GM19397 (cell line): Measurements from ENCODE around the gene SPOCK2.
"Not testable (repeated sequence)": the region's sequence is repeated elsewhere in the genome, so short reads cannot be mapped to it uniquely, and the experiment has no call there.

Experiments
- ATAC-seq: cut with Tn5 transposase; IDR thresholded peaks from one replicate; pipeline ENCODE4 v1.9.1; 2021; ENCODE audit warnings: mild to moderate bottlenecking, moderate library complexity; ENCODE audit not compliant: unreplicated experiment

SPOCK2 gene

DNA sequence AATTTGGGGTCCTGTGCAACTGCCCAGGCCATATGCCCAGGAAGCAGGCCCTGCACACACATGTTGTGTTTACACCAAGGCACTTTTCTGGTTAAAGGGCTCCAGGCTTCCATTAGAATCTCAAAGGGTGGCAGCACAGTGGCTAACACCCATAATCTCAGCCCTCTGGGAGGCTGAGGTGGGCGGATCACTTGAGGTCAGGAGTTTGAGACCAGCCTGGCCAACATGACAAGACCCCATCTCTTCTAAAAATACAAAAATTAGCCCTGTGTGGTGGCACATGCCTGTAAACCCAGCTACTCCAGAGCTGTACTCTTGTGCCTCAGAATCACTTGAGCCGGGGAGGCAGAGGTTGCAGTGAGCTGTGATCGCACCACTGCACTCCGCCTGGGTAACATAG, 53.6 kb downstream of the SPOCK2 start:
- no peak for ATAC-seq

DNA sequence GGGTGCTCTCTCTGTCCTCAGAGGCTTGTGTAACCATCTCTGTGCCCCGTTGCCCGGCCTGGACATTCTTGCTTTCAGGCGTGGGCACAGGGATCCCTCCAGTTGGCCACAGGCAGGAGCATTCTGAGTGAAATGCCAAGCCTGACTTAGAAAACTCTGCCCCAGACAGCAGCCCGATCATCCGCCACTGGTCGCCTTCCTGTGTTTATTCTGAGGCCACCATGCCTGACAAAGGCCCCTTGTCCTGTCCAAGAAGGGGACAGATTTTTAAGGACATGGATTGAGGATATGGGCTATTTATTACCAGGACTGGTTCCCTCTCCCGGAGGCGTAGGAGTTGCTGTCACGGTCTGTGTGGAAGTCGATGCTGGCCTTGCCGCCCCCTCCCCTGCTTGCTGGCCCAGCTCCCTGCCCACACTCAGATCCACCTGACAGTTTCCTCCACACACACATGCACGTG, 54.3 kb downstream of the SPOCK2 start:
- ATAC-seq: no peak

DNA sequence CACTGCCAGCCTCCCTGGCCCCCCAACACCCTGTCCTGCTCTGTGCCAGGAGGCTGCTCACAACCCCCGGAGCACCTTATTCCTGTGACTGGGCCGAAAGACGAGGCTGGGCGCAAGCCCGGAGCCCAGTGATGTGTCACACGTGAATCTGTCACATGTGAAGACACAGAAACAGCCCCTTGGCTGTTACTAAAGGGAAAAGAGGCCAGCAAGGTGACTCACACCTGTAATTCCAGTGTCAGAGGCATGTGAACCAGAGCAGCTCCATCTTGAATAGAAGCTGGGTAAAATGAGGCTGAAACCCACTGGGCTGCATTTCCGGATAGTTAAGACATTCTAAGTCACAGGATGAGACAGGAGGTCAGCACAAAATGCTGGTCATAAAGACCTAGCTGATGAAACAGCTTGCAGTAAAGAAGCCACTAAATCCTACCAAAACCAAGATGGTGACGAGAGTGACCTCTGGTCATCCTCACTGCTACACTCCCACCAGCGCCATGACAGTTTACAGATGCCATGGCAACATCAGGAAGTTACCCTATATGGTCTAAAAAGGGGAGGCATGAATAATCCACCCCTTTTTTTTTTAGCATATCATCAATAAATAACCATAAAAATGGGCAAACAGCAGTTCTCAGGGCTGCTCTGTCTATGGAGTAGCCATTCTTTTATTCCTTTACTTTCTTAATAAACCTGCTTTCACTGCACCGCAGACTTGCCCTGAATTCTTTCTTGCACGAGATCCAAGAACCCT, 55.8 kb downstream of the SPOCK2 start:
- ATAC-seq: not testable (repeated sequence)

DNA sequence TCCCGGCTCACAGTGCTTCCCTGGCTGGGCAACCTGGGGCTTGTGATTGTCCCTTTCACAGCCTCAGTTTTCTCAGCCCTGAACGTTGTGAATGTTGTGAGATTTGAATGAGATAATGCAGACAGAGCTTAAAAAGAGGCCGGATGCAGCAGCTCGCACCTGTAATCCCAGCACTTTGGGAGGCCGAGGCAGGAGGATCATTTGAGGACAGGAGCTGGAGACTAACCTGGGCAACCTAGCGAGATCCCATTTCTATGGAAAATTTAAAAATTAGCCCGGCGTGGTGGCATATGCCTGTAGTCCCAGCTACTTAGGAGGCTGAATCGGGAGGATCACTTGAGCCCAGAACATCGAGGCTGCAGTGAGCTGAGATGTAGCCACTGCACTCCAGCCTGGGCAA, 56.6 kb downstream of the SPOCK2 start:
- ATAC-seq: no peak

DNA sequence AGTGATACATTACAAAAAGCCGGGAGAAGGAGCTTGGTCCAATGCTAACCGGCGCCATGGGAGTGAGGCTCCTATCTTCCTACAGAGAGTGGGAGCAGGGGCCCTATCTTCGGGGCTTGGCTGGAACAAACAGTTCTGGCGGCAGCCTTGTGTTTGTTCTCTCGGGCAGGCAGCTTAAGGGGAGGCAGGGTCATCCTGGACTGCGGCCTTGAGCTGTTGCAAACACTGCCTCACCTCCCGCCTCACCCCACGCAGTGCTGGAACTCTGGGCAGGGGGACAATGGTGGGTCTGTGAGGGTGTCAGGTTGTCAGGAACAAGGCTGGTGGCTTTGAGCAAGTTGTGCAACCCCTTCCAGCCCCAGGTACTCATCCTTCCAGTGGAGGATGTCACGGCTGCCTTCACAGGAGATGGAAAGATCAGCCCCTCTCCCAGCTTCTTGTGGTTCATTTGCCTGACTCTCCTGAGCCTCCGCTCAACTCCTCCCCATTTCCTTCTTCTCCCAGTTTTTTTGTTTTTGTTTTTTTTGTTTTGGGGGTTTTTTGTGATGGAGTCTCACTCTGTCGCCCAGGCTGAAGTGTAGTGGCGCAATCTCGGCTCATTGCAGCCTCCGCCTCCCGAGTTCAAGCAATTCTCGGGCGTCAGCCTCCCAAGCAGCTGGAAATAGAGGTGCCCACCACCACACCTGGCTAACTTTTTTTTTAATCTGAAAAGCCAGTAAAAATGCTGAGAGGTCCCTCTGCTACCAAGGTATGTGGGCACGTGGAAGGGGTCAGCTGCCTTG, 57.4 kb downstream of the SPOCK2 start:
- ATAC-seq: no peak

DNA sequence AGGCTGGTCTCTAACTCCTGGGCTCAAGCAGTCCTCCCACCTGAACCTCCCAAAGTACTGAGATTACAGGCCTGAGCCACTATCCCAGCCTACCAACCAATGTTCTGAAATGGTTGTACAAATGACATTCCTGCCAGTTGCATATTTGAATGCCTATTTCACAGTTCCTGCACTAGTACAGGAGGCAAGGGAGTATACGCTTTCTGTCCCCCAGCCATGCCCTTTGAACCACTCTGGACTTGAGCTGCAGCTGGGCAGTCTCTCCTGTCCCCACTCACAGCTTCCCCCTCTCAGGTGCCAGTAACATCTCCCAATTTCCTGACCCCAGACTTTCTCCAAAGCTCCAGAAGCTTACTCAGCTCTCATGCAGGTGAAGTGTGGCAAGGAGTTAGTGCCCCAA, 58.9 kb downstream of the SPOCK2 start:
- no peak for ATAC-seq

DNA sequence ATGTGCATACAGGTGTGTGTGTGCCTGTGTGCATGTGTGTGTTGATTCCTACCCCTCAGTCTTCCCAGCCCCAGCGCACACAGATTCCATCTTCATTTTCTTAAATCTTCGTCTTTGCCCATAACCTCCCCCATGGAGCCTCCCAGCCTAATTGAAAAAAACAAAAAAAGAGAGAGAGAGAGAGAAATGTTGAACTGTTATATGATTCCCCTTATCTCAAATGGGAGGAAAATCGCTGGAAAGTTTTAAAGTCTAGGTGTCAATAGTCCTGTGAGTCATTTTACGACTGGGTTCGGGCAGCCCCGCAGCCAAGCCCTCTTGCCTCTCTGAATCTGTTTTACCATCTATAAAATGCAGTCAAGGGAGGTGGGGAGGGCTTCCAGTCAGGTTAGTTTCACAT, 60.9 kb downstream of the SPOCK2 start:
- no peak for ATAC-seq

DNA sequence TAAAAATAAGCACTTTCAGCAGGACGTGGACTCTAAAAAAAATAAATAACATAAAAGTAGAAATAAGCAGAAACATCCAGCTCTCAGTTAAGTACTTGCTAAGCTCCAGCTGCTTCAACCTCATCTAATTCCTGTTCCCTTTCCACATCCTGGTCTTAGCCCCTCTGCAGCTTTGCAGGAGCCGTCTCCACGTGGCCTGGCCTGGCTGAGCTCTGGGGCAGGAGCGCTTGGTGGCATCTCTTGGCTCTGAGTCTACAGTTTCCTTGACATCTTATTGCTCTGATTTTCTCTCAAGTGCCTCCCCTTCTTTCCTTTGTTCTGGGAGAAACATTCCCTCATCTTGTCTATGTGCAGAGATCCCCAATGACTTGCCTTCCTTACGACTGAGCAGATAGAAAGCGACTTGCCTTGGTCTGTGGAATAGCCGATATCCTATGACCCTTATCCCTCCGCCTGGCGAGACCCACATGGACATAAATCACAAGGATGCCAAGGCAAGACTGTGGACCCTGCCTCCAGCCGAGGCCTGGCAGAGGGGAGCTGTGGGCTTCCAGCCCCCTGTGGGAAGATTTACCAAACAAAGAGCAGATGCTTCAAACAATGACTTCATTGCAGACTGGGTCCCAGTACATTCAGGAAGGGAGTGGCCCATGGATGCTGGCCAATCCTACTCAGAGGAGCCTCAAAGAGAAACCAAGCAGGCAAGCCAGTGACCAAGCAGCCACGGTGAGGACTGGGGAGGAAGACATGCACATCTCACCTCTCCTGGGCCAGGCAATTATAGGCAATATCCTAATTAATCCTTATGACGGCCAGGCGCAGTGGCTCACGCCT, 61.9 kb downstream of the SPOCK2 start:
- ATAC-seq: no peak

DNA sequence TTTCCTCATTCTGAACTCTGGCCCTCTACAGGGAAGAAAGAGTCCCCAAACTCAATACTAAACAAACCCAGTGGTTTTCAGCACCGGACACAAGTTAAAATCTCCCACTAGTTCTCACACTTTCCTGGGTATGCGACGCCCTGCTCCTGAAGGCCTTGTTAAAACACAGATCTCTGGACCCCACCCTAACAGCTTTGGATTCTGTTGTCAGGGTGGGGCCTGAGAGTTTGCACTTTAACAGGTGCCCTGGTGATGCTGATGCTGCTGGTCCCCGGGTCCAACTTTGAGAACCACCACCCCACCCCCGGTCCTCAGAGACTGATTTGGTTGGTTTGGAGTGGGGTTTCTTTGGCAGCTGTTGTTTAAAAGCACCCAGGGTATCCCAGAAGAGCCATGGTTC, 62.5 kb downstream of the SPOCK2 start:
- ATAC-seq: no peak

DNA sequence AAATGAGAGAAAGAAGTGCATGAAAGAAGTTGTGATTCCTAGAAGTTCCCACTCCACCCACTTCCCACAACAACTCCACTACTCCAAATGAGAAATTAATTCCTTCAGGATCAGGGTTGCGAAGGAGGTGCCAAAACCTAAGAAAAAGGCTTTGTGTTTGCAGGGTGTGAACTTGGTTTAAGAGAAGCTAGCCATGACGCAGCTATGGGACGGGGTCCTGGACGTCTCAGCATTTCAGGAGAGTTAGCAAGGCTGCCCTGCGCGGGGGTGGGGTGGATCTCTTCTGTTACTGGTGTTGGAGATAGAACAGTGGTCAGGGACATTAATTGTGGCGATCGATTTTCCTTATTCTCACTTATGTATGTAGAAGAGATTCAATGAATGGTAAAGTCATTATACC, 63.0 kb downstream of the SPOCK2 start:
- no peak for ATAC-seq

DNA sequence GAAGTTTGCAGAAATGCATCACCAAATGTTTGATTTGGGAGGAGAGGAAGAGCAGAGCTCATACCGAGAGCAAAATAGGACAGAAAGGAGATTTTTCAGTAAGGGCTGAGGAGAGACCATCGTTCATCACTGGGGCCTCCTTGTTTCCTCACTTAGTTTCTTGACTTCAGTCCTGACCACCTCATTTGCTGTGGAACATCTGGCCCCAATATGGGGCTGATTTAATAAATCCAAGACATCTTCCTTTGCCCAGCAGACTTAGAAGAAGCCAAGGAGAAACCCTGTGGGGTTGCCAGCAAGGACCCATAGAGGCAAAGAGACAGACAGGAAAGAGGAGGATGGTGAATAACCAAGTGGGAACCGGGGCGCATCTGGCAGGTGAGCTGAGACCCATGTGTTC, 63.8 kb downstream of the SPOCK2 start:
- ATAC-seq: no peak

DNA sequence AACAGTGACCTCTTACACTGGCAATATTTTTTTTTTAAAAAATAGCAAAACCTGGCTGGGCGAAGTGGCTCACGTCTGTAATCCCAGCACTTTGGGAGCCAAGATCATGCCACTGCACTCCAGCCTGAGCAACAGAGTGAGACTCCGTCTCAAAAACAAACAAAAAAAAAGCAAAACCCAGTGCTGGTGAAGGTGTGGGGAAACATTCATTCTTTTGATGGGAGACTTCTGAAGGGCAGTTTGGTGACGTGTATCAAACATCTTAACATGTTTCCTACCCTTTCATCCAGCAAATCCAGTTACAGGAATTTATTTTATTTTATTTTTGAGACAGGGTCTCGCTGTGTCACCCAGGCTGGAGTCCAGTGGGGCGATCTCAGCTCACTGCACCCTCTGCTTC, 66.1 kb downstream of the SPOCK2 start:
- ATAC-seq: no peak

DNA sequence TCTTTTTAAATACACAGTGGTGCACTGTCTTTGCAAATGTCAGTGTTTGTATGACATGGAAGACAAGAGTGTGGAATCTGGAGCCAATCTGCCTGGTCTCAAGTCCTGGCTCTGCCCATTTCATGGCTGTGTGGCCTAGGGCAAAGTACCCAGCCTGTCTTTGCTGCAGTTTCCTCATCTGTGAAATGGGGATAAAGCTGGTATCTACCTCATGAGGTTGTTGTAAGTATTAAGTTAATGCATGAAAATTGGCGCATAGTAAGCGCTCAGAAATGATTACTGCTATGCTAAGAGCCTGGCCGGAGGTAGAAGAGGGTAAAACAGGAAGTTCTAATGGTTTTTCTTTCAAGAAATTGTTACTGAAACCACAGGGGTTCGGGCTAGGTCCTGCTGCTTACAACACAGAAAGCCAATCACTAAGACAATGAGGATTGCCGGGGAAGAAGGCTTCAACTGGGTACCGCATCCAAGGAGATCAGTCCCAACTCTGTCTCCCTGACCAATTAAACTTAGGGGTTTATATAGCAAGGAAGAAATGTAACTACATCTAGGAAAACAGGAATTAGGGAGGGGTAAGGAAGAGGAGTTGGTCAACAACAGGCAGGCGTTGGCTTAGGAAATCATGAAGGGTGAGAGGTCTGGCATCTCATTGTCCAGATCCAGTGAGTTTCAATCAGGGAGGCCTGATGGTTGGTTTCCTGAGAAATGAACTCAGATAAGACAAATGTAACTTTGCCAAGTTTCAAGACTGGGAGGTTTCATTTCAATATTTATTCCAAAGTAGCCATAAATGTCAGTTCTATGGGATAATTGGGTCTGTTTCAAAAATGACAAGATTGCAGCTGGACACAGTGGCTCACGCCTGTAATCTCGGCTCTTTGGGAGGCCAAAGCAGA, 67.2 kb downstream of the SPOCK2 start:
- ATAC-seq: no peak

DNA sequence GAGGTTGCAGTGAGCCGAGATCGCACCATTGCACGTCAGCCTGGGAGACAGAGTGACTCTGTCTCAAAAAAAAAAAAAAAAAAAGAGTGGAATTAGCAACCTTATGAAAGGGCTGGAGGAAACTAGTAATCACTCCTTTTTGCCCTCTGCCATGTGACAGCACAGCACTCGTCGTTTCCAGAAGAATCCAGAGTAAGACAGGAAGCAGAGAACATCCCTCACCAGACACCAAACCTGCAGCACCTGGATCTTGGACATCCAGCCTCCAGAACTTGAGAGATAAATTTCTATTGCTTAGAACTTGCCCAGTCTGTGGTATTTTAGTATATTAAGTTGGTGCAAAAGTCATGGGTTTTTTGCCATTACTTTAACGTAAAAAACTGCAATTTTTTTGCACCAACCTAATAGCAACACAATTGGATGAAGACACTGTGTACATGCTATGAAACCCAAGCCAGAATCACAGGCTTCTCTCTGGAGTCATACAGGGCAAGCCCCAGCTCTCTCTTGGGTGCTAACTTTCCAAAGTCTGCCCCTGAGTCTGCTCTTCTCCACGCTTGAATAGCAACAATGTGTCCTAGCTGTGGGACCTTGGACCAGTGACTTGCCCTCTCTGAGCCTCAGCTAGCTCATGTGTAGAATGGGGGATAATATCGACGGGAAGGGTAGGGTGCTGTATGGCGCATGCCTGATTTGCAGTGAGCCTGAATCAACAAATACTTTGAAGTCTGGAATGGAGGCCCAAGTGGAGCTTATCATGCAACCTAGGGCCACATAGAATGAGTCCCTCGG, 69.1 kb downstream of the SPOCK2 start:
- ATAC-seq: no peak

DNA sequence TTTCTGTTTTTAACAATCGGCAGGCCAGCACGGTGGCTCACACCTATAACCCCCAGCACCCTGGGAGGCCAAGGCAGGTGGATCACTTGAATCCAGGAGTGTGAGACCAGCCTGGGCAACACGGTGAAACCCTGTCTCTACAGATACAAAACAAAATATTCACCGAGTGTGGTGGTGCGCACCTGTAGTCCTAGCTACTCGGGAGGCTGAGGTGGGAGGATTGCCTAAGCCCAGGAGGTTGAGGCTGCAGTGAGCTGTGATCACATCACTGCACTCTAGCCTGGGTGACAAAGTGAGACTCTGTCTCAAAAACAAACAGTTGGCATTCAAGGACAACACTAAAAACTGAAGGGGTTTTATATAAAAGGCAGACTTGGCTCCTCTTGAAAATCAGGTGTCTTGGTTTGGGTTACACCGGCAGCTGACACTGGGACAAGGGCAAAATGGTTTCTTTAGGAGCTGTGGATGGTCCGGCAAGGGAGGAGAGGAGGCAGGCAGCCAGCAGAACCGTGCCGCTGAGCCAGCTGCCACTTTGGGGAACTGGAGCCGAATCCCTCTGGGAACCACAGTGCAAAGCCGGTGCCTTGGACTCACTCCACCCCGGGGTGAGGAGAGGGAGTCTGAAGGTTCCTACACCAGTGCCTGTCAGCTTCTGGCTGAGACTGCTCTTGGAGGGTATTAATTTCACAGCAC, 71.6 kb downstream of the SPOCK2 start:
- no peak for ATAC-seq

DNA sequence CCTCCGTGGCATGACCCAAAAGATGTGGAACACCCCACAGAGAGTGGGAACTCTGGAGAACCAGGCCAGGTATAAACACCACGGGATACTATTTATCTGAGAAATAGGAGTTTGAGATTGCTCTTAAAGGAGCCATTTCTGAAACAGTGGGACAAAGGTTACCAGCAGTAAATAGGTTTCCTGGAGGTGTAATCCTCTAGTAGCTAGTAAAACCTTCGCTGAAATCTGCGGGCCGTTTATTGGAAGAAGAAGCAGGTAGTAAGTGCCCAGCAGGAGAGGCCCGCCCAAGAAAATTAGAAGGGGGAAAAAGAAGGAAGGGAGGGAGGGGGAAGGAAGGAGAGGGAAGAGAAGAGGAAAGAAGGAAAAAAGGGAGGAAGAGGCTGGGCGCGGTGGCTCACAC, 72.5 kb downstream of the SPOCK2 start:
- ATAC-seq: no peak

DNA sequence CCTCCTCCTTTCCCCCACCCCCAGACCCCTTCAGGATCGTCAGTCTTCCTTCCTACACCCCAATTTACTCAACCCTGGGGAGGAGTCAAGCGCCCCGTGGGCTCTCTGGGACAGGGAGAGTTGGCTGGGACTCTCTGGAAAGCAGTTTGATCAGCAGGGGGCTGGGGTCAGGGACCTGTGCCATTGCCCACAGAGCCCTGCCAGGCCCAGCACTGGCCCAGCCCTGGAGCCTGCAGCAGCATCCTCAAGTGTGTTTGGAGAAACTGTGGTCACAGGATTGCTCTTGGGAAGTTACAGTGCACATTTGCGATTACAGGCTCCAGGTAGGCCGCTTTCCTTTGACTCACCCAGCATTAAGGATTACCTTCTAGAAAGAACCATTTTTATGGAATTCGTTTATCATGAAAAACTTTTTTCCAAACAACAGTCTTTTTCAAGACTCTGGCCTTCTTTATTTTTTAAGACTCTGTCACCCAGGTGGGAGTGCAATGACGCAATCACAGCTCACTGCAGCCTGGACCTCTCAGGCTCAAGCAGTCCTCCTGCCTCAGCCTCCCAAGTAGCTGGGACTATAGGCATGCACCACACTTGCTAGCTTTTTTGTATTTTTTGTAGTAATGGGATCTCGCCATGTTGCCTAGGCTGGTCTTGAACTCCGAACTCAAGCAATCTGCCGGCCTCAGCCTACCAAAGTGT, 73.4 kb downstream of the SPOCK2 start:
- no peak for ATAC-seq

DNA sequence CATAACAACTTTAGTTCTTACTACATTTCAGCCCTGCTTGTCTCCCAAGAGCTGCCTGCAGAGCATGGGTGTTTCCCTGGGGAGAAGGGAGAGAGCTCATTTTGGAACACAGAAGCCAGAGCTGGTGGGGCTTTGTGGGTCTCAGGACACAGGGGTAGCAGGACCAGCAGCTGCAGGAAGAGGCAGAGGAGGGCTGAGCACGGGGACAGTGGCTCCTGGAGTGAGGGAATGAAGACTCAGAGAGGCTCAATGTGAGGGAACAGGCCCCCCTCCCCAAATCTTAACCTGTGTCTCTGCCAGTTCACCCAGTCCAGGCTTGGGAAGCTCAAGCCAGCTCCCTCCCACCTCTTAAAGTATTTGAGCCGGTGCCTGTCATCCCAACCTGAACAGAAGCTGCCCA, 74.2 kb downstream of the SPOCK2 start:
- ATAC-seq: no peak
